ENCODE measurements around the gene ALOX15. TPM values are rescaled to one million over a fixed set of nuclear protein-coding genes. Genes with fewer than 3 reads are reported as not detected.

Gene ALOX15
- total RNA-seq, 1 experiment from 2014 or later = not detected

- H3K27ac ChIP-seq (ENCODE audit: low read length) = no peak overlapping the region
- H3K27me3 ChIP-seq (ENCODE audit: control insufficient read depth, insufficient read depth, low read length) = no peaks in the 10 kb centered on the region
- H3K4me1 ChIP-seq (ENCODE audit: control insufficient read depth, insufficient read depth, low read length) = no peaks in the 10 kb centered on the region
- intact Hi-C loops (cut with micrococcal nuclease; ENCODE audit: unreplicated experiment) = no loop called here
- CTCF ChIA-PET = no interaction called here
- no peaks in the 10 kb centered on the region for H3K9me3 ChIP-seq (ENCODE audit: control insufficient read depth, insufficient read depth, low read depth, low read length)
- H3K4me3 ChIP-seq (ENCODE audit: low read depth in 2 of 2, low read length in 2 of 2) = no peak overlapping the region
- POLR2A ChIA-PET = no interaction called here
- H3K36me3 ChIP-seq (ENCODE audit: control insufficient read depth, insufficient read depth, low read length) = peaks cover 2% of the 10 kb centered on the region; the same call in 1 of the 2 replicates
- TF ChIP-seq SIN3A (IDR thresholded peaks at IDR 0.05; ENCODE audit: borderline replicate concordance, insufficient read depth, low read depth, low read length) (no peak), TCF7L2 (IDR thresholded peaks at IDR 0.05; ENCODE audit: low read depth, low read length) (no peak), POLR2AphosphoS5 (IDR thresholded peaks at IDR 0.05; ENCODE audit: low read depth, low read length) (no peak)
- ATAC-seq (no peak), DNase-seq (ENCODE audit: low read depth, low spot score) (no peak)
- in situ Hi-C loops (cut with HindIII; ENCODE audit: low pct_unique_long_range_greater_than_20kb, low sequenced_read_pairs) = no loop called here
- no TSS peak for BruUV-seq (replicated peaks)
Measured at GRCh38 chr17:4673169-4673568, 31.7 kb upstream of the ALOX15 start.

- TF ChIP-seq TCF7L2 (IDR thresholded peaks at IDR 0.05; ENCODE audit: low read depth, low read length) (no peak), POLR2AphosphoS5 (IDR thresholded peaks at IDR 0.05; ENCODE audit: low read depth, low read length) (no peak), CTCF (IDR thresholded peaks at IDR 0.05) (no peak), REST (IDR thresholded peaks at IDR 0.05; ENCODE audit: insufficient read depth in 1 of 2, low read depth in 2 of 2, low read length in 1 of 2) (no peak)
- H3K9me3 ChIP-seq (ENCODE audit: control insufficient read depth, insufficient read depth, low read depth, low read length) = no peaks in the 10 kb centered on the region
- CTCF ChIA-PET = no interaction called here
- peaks cover 2% of the 10 kb centered on the region; the same call in 1 of the 2 replicates for H3K36me3 ChIP-seq (ENCODE audit: control insufficient read depth, insufficient read depth, low read length)
- H3K4me1 ChIP-seq (ENCODE audit: control insufficient read depth, insufficient read depth, low read length) = no peaks in the 10 kb centered on the region
- intact Hi-C loops (cut with micrococcal nuclease; ENCODE audit: unreplicated experiment) (no loop called here), in situ Hi-C loops (cut with HindIII; ENCODE audit: low pct_unique_long_range_greater_than_20kb, low sequenced_read_pairs) (no loop called here)
- H3K27ac ChIP-seq (ENCODE audit: low read length) = no peak overlapping the region
- no TSS peak for BruUV-seq (replicated peaks)
- H3K27me3 ChIP-seq (ENCODE audit: control insufficient read depth, insufficient read depth, low read length) = no peaks in the 10 kb centered on the region
- ATAC-seq = no peak
- no peak overlapping the region for H3K4me3 ChIP-seq (ENCODE audit: low read depth in 2 of 2, low read length in 2 of 2)
- no peak for DNase-seq (ENCODE audit: low read depth, low spot score)
- POLR2A ChIA-PET = no interaction called here
Measured at GRCh38 chr17:4672751-4673150, 31.3 kb upstream of the ALOX15 start.

- no peaks in the 10 kb centered on the region for H3K27me3 ChIP-seq (ENCODE audit: control insufficient read depth, insufficient read depth, low read length)
- H3K27ac ChIP-seq (ENCODE audit: low read length) = no peak overlapping the region
- no peak for DNase-seq (ENCODE audit: low read depth, low spot score)
- H3K4me3 ChIP-seq (ENCODE audit: low read depth in 2 of 2, low read length in 2 of 2) = no peak overlapping the region
- in situ Hi-C loops (cut with HindIII; ENCODE audit: low pct_unique_long_range_greater_than_20kb, low sequenced_read_pairs) = no loop called here
- ATAC-seq = no peak
- no TSS peak for BruUV-seq (replicated peaks)
- H3K4me1 ChIP-seq (ENCODE audit: control insufficient read depth, insufficient read depth, low read length) = no peaks in the 10 kb centered on the region
- TF ChIP-seq SIN3A (IDR thresholded peaks at IDR 0.05; ENCODE audit: borderline replicate concordance, insufficient read depth, low read depth, low read length) = no peak
- TF ChIP-seq POLR2AphosphoS5 (IDR thresholded peaks at IDR 0.05; ENCODE audit: low read depth, low read length) = no peak
- TF ChIP-seq CTCF (IDR thresholded peaks at IDR 0.05) = no peak
- TF ChIP-seq REST (IDR thresholded peaks at IDR 0.05; ENCODE audit: insufficient read depth in 1 of 2, low read depth in 2 of 2, low read length in 1 of 2) = no peak
- no peak for TF ChIP-seq TCF7L2 (IDR thresholded peaks at IDR 0.05; ENCODE audit: low read depth, low read length)
- no peaks in the 10 kb centered on the region for H3K9me3 ChIP-seq (ENCODE audit: control insufficient read depth, insufficient read depth, low read depth, low read length)
- peaks cover 2% of the 10 kb centered on the region; the same call in 1 of the 2 replicates for H3K36me3 ChIP-seq (ENCODE audit: control insufficient read depth, insufficient read depth, low read length)
- ChIA-PET CTCF (no interaction called here), POLR2A (interaction anchor here (0.6 kb wide), 1 partner anchor 70 kb away, joined by 3 read pairs; no protein-coding TSS in a partner anchor)
- intact Hi-C loops (cut with micrococcal nuclease; ENCODE audit: unreplicated experiment) = no loop called here
Measured at GRCh38 chr17:4672055-4672630, 30.7 kb upstream of the ALOX15 start.

Data from Panc1 (cell line).